IPS-NIHi7 (cell line): Measurements from ENCODE around the gene RNF112.
"Not testable (repeated sequence)": the region's sequence is repeated elsewhere in the genome, so short reads cannot be mapped to it uniquely, and the experiment has no call there.

Source experiments
- DNase-seq: peaks from one replicate; pipeline ENCODE4 v3.0.0; 2012; ENCODE audit warnings: mixed read lengths; ENCODE audit errors: extremely low spot score

RNF112 gene

DNA sequence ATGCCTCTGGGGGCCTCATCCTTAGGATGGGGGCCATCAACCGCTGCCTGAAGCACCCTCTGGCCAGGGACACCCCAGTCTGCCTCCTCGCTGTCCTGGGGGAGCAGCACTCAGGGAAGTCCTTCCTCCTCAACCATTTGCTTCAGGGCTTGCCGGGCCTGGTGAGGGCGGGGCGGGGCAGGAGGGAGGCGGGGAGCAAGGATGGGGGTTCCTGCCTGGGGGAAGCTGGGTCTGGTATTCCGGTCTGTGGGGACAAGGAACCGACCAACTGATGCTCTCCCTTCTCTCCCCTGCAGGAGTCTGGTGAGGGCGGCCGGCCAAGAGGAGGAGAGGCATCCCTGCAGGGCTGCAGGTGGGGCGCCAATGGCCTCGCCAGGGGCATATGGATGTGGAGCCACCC, 2.0 kb downstream of the RNF112 start:
- no peak for DNase-seq

DNA sequence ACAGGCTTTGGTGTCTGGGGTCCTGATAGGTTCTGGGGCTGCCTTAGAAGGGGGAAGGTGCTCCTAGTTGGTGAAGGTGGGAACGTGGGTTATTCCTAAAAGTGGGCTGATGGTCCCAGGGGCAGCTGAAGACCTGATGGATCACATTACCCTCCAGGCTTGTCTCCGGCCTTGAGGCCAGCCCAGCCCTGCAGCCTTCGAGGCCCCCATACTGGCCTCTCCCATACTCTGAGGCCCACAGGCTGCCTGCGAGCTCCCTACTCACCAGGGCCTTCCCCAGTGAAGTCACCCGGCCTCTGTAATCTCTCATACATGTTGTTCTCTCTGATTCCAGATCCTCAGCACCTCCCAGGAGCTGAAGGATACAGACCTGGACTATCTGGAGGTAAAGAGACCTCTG, 2.7 kb downstream of the RNF112 start:
- no peak for DNase-seq

DNA sequence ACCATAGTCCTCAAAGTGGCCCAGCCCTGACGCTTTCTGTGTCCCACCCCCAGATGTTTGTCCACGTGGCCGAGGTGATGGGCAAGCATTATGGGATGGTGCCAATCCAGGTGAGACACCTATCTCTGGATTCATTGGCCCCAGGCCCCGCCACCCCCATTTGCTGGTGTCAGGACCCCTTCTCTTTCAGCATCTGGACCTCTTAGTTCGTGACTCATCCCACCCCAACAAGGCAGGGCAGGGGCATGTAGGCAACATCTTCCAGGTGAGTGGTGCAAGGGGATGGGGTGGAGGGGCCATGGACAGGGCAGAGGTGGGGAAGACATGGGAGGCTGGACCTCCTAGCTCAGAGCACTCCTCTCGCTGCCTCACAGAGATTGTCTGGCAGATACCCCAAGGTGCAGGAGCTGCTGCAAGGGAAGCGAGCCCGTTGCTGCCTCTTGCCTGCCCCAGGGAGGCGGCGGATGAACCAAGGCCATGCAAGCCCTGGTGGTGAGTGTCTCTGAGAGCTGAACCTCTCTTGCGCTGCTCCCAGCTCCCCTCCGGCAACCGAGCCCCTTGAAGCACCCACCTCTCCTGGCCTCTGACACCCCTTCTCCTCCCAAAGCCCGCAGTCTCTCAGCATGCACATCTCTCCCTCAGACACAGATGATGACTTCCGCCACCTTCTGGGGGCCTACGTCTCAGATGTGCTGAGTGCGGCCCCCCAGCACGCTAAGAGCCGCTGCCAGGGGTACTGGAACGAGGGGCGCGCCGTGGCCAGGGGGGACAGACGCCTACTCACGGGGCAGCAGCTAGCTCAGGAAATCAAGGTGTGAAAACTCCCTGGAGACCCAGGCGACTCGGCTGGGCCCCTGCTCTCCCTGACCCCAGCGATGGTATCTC, 3.6 kb downstream of the RNF112 start:
- no peak for DNase-seq

DNA sequence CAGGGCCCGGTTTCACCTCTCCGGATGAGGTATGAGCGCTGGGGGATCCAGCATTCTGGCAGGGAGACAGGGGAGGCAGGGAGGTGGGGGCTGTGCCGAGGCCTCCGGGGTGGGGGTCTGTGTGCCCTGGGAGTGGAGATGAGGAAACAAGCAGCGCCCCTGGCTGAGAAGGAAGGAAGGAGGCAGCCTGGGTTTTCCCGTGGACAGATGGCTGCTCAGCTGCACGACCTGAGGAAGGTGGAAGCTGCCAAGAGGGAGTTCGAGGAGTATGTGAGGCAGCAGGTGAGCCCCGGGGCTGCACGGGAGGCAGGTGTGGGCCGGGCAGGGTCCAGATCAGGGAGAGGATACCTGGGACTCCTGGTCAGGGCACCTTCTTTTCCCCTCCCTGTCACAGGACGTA, 4.3 kb downstream of the RNF112 start:
- DNase-seq, result no peak

DNA sequence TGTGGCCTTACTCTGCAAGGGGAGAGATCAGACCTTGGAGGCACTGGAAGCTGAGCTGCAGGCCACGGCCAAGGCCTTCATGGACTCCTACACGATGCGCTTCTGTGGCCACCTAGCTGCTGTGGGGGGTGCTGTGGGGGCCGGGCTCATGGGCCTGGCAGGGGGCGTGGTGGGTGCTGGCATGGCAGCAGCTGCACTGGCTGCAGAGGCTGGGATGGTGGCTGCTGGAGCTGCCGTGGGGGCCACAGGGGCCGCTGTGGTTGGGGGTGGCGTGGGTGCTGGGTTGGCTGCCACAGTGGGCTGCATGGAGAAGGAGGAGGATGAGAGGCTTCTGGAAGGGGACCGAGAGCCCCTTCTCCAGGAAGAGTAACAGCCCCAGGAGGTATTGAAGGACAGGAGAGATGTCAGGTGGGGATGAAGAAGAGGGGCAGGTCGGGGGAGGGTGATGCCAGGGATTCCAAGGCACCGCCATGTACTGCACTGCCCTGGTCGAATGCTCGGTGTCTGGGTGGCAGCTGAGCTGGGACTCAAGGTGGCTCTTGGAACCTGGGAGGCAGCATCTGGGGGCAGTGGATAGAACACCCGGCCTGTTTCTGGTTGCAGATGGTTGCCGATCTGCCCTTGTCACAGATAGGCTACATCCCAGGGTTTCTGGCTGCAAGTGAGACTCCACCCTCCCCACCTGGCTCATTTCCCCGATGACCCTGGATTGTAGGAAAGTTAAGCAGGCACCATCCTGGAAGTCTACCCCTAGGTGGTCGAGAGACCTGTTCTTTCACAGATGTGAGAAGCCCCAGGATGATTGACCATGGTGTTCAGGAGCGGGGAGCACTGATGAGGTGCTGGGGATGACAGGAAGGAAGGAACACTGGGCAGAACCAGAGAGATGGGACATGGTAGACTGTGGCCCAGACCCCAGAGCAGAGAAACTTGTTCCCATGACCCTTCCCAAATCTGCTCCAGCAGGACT, 5.1 kb downstream of the RNF112 start:
- no peak for DNase-seq

DNA sequence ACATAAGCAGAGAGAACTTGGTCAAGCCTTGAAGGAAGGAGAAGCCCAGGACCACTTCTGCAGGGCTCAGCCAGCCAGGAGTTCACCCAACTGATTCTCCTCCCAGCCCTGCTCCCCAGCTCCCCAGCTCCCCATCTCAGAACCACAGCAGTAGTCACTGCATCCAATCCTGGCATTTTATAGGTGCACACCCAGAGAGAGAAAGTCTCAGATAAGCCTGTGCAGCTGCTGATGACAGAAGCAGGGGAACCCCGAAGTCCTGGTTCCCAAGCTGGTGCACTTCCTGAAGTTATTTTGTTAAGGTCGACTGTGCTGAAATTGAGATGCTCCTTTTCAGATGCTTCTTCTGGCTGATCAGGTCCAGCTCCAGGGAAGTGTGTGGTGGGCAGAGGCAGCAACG, 6.6 kb downstream of the RNF112 start:
- DNase-seq, result no peak

DNA sequence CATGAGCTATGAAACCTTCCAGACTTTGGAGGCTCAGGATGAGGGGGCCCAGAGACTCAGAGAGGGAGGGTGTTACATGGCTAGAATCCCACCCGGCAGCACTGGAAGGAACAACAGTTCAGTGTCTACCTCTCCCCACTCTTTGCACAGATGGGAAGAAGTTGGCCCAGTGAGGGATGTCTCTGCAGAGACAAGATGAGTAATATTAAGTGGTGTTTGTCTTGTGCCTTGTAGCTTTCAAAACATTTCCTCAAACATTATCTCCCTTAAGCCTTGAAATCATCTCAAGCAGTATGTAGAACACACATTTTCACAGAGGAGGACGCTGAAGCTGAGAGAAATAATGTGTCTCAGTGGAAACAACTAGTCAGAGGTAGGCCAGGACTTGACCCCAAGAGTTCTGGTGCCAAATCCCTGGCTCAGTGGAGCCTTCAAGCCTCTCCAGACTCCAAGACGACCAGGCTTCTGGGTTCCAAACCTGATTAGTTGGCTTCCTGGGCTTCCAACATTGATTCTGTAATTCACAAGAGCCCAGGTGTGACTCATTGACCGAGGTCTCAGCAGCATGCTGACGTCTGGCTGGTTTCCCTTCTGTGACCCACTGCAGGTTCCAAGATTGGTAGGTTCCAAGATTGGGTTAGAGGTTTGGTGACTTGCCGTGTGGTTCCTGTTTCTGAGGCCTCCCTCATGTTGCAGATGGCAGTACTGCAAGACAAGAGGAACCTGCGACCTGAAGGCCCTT, 7.4 kb downstream of the RNF112 start:
- no peak for DNase-seq

DNA sequence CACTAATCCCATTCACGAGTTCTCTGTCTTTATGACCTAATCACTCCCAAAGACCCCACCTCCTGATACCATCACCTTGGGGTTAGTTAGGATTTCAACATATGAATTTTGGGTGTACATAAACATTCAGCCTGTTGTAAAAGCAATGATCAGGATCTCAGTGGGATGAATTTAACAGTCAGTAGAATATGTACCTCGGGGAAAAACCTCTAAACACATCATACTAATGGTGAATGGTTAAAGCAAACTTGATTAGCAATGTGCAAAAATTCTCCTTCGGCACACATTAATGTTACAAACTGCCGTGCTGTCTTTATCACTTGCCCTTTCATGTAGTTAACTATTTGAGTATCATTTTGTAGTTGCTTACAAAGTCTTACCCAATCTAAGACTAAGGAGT, 10.2 kb downstream of the RNF112 start:
- no peak for DNase-seq

DNA sequence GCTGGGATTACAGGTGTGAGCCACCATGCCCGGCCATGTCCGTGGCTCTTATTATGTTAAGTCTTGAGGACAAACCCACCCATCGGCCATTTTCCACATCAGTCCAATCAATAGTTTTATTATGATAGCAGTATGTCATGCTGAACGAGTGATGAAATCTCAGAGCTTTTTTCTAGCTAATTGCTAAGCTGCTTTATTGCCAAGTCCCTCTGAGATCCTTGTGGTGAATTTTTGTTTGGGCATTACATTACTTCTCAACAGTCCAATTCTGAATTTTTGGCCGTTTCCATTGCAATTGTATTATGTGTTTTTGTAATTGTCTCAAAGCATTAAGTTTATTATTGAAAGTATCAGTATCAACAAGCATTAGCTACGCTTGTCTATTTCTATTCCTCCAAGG, 10.9 kb downstream of the RNF112 start:
- no peak for DNase-seq

DNA sequence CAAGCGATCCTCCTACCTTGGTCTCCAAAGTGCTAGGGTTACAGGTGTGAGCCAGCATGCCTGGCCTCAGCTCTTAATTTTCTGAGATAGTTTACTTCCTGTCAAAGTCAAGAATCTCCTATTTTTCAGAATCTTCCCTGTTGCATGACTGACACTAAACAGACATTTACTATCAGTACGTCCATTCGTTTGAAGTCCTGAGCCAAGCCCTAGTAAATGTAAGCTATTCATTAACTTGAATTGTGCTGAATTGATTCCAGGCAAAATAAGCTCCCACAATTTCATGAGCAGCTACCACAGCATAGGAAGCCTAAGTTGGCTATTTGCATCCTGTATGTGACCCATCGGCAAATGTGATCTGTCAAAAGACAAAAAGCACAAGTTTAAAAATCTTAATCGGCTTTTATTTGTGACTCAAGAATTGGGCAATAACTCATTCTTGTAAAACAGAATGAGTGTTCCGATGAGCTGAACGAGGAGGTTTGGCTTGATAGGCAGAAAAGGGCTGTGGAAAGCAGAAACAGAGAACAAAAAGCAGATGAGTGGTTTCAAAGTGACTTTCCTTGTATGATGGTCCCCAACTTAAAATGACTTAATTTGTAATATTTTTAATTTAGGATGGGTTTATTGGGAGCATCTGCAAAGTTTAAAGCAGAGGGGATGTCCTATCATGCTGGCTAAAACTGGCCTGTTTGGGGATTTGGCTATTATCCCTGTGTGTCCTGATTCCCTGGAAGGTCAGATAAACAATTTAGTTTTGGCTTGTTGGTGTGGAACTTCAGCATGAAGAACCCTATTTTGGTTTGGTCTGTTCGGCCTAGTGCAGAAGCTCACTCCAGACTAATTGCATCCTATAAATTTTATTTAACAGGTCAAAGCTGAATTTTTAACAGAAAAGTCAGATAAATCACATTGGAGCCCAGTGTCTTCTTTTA, 14.2 kb downstream of the RNF112 start:
- DNase-seq, result no peak

DNA sequence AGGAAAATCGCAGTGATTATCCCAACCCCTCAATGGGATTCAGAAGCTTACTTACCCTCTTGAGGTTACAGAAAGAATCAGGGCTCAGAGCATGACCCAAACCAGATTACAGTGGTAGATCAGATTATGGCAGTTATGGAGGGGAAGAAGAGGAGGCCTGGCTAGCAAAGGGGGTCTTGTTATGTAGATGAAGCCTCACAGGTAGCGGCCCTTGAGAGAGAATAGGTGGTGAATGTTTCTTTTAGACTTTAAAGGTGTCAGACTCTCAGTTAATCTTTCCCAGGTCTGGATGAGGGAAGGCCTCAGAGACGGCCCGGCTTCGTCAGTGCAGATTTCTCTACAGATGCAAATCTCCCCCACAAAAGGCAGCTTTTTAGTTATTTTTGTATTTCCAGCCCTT, 15.6 kb downstream of the RNF112 start:
- no peak for DNase-seq

DNA sequence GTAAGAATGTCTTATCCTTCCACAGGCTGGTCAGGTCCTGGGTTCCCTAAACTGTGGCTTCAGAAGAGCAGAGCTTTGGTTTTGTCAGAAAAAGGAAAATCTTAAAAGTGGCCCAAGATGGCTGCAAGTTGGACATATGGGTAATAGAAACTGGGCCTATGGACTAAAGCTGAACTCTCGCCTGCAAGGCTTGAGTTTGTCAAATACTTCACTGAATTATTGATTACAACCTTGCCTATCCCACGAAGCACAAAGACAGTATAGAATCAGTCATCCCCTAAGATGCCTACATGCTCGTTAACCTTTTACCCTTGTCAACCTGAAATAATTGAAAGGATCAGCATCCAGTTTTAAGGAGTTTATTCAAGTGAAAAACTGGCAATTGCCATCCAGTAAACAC, 20.7 kb downstream of the RNF112 start:
- no peak for DNase-seq

DNA sequence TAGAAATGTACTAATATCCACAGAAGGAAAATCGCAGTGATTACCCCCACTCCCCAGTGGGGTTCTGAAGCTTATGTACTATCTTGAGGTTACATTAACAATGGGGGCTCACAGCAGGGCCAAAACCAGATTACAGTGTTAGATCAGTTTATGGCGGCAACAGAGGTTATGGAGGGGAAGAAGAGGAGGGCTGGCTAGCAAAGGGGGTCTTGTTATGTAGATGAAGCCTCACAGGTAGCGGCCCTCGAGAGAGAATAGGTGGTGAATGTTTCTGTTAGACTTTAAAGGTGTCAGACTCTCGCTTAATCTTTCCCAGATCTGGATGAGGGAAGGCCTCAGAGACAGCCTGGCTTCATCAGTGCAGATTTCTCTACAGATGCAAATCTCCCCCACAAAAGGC, 22.2 kb downstream of the RNF112 start:
- no peak for DNase-seq

DNA sequence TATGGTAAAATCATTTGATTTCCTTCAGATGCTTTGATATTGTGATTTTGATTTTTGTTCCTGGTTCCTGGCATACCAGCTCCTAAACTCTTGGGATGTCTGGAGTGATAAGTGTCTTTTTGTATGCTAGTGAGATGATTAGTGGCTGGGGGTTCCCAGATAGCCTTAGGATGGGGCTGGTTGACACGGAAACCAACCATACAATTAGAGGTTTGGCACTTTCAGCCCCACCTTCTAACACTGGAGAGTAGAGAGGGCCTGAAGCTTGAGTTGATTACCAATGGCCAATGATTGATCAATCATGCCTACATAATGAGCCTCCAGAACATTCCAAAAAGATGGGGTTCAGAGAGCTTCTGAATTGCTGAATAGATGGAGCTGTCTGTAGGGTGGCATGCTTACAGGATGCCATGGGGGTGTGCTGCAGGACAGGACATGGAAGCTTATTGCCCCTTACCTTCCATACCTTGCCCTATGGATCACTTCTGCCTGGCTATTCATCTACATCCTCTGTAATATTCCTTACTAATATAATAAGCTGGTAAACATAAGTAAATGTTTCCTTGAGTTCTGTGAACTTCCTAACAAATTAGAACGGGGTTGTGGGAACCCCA, 22.8 kb downstream of the RNF112 start:
- DNase-seq, result no peak

DNA sequence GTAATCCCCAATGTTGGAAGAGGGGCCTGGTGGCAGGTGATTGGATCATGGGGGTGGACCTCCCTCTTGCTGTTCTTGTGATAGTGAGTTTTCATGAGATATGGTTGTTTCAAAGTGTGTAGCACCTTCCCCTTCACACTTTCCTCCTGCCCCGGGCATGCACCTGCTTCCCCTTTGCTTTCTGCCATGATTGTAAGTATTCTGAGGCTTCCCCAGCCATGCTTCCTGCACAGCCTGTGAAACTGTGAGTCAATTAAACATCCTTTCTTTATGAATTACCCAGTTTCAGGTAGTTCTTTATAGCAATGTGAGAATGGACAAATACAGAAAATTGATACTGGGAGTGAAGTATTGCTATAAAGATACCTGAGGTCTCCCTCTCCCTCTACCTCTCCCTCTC, 29.4 kb downstream of the RNF112 start:
- no peak for DNase-seq

DNA sequence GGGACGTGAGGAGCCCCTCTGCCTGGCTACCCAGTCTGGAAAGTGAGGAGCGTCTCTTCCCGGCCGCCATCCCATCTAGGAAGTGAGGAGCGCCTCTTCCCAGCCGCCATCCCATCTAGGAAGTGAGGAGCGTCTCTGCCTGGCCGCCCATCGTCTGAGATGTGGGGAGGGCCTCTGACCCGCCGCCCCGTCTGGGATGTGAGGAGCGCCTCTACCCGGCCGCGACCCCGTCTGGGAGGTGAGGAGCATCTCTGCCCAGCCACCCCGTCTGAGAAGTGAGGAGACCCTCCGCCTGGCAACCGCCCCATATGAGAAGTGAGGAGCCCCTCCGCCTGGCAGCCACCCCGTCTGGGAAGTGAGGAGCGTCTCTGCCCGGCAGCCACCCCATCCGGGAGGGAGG, 30.3 kb downstream of the RNF112 start:
- not testable (repeated sequence) for DNase-seq

DNA sequence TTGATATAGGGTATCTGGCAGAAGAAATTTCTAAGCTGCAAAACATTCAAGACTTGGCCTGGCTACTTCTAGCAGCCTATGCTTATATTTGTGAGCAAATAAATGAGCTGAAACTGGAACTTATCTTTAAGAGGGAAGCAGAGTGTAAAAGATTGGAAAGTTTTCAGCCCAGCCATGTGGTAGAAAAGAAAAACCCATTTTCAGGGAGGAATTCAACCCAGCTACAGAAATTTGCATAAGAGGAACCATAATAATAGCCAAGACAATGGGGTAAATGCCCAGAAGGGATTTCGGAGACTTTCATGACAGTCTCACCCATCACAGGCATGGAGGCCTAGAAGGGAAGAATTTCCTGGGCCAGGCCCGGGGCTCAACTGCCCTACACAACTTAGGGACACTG, 31.7 kb downstream of the RNF112 start:
- DNase-seq, result no peak

DNA sequence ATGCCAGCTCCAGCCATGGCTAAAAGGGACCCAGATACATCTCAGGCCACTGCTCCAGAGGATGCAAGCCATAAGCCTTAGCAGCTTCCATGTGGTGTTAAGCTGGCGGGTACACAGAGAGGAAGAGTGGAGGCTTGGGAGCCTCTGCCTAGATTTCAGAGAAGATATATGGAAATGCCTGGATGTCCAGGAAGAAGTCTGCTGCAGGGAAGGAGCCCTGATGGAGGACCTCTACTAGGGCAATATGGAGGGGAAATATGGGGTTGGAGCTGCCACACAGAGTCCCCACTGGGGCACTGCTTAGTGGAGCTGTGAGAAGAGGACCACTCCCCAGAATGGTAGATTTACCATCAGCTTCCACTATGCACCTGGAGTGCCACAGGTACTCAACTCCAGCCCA, 32.1 kb downstream of the RNF112 start:
- DNase-seq, result no peak

DNA sequence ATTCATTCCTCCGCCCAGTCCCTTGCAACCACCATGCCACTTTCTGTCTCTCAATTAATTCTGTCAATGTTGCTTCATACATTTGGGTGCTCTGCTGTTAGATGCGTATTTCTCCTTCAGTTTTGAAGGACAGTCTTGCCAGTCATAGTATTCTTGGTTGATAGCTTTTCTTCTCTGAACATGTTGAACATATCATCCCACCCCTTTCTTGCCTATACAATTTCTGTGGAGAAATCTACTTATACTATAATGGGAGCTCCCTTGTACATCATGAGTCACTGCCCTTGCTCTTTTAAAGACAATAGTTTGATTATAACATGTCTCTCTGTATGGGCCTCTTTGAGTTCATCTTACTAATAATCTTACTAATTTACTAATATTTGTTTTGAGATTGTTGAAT, 34.1 kb downstream of the RNF112 start:
- no peak for DNase-seq

DNA sequence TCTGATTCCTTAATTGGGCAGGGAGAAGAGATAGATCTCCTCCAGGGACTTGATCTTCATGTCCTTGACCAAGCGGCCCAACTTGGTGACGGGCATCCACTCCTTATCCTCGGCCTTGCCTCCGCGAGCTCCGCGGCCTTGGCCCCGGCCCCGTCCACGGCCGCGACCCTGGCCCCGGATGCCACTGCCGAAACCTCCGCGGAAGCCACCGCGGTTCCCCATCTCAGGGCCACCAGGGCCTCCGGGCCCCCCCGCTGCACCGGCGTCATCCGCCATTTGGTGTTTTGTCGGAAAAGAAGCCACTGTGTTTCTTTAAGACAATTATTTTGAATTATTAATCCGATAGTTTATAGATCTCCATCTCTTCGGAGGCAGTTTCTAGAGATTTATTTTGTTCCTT, 35.5 kb downstream of the RNF112 start:
- not testable (repeated sequence) for DNase-seq
